Brain microvascular endothelial cell (primary cell): ENCODE results near the gene CELF1.
"Not testable (repeated sequence)": the region's sequence is repeated elsewhere in the genome, so short reads cannot be mapped to it uniquely, and the experiment has no call there.

Source experiments
- DNase-seq: peaks from one replicate; pipeline ENCODE4 v3.0.0-alpha.2; 2020
- H3K27ac ChIP-seq: fragments of 250-450 bp; sonication (Bioruptor Pico); 2 replicates; pipeline ENCODE4 v1.5.1; 2020; ENCODE audit warnings: mild to moderate bottlenecking, moderate library complexity
- H3K27me3 ChIP-seq: fragments of 250-450 bp; sonication (Bioruptor Pico); replicated peaks from 2 replicates; pipeline ENCODE4 v1.5.1; 2020; ENCODE audit warnings: mild to moderate bottlenecking
- H3K36me3 ChIP-seq: fragments of 250-450 bp; sonication (Bioruptor Pico); replicated peaks from 2 replicates; pipeline ENCODE4 v1.5.1; 2020; ENCODE audit warnings: mild to moderate bottlenecking
- H3K4me3 ChIP-seq: 2 replicates; pipeline ENCODE4 v1.5.1; 2011; ENCODE audit warnings: low read depth, mild to moderate bottlenecking, control low read depth, low read length, moderate library complexity
- CTCF ChIP-seq: IDR thresholded peaks from 2 replicates; pipeline ENCODE4 v1.5.1; 2011; ENCODE audit warnings: low read depth, mild to moderate bottlenecking, moderate library complexity, low read length, control low read depth, inconsistent platforms; ENCODE audit errors: missing control alignments
- in situ Hi-C: cut with HindIII; loops from 2 replicates; pipeline ENCODE4 v1.10.0; 2017; ENCODE audit warnings: low sequenced_read_pairs, low pct_ligation_motif_present

CELF1 gene

GRCh38 chr11:47553406-47553743, 443 bp upstream of the CELF1 start:
- no peak for DNase-seq
- H3K27ac ChIP-seq, result no peak overlapping the region
- in situ Hi-C loops, result no loop called here

GRCh38 chr11:47552056-47552565, 821 bp downstream of the CELF1 start:
- DNase-seq, result peak; percentile 19
- Histone ChIP-seq H3K4me3 (peak overlapping the region; percentile 99), H3K27me3 (no peaks in the 10 kb centered on the region), H3K27ac (peak overlapping the region; percentile 63), H3K36me3 (no peaks in the 10 kb centered on the region)
- in situ Hi-C loops, result no loop called here
- no peak for TF ChIP-seq CTCF

More at GRCh38 chr11:47553406-47553743, 443 bp upstream of the CELF1 start:
- no peaks in the 10 kb centered on the region for H3K36me3 ChIP-seq
- H3K4me3 ChIP-seq, result peak overlapping the region; percentile 65
- TF ChIP-seq CTCF, result no peak
- no peaks in the 10 kb centered on the region for H3K27me3 ChIP-seq

- in situ Hi-C loops, result no loop called here
- Histone ChIP-seq H3K27me3 (no peaks in the 10 kb centered on the region), H3K36me3 (no peaks in the 10 kb centered on the region), H3K4me3 (peak overlapping the region; percentile 99), H3K27ac (peak overlapping the region; percentile 63)
- DNase-seq, result no peak
- TF ChIP-seq CTCF, result peak; percentile 63
Measured at GRCh38 chr11:47551086-47551485, 1.8 kb downstream of the CELF1 start.

- H3K27me3 ChIP-seq, result no peaks in the 10 kb centered on the region
- no peak for DNase-seq
- TF ChIP-seq CTCF, result no peak
- no peaks in the 10 kb centered on the region for H3K36me3 ChIP-seq
- no peak overlapping the region for H3K27ac ChIP-seq
- H3K4me3 ChIP-seq, result no peak overlapping the region
- in situ Hi-C loops, result no loop called here
Measured at GRCh38 chr11:47550288-47551047, 2.5 kb downstream of the CELF1 start.

- H3K27me3 ChIP-seq, H3K36me3 ChIP-seq, DNase-seq, in situ Hi-C loops, H3K27ac ChIP-seq, H3K4me3 ChIP-seq: not testable (repeated sequence)
Measured at GRCh38 chr11:47546274-47546673, 6.7 kb downstream of the CELF1 start.

GRCh38 chr11:47545298-47545697, 7.6 kb downstream of the CELF1 start:
- H3K4me3 ChIP-seq, result no peak overlapping the region
- no peak for TF ChIP-seq CTCF

More at GRCh38 chr11:47545298-47545697, 7.6 kb downstream of the CELF1 start:
- no peak for DNase-seq
- in situ Hi-C loops, result no loop called here
- no peak overlapping the region for H3K27ac ChIP-seq
- H3K36me3 ChIP-seq, result no peaks in the 10 kb centered on the region
- H3K27me3 ChIP-seq, result no peaks in the 10 kb centered on the region
